ENCODE measurements around the gene ESPNL.

The ESPNL gene

GRCh38 chr2:238146884-238147544 lies 46.9 kb downstream of the ESPNL start:
- DNase-seq (ENCODE audit: low read depth) = no peak
- no peak for TF ChIP-seq CTCF (conservative IDR thresholded peaks at IDR 0.05; ENCODE audit: low read depth, low read length)
- H3K4me3 ChIP-seq (ENCODE audit: low read length) = no peak overlapping the region

- H3K4me3 ChIP-seq (ENCODE audit: low read length) = no peak overlapping the region
- no peak for TF ChIP-seq CTCF (conservative IDR thresholded peaks at IDR 0.05; ENCODE audit: low read depth, low read length)
- no peak for DNase-seq (ENCODE audit: low read depth)
Observed at GRCh38 chr2:238148981-238149380, 48.8 kb downstream of the ESPNL start.

- TF ChIP-seq CTCF (conservative IDR thresholded peaks at IDR 0.05; ENCODE audit: low read depth, low read length) = no peak
- no peak for DNase-seq (ENCODE audit: low read depth)
- H3K4me3 ChIP-seq (ENCODE audit: low read length) = no peak overlapping the region
Observed at GRCh38 chr2:238149841-238150572, 49.9 kb downstream of the ESPNL start.

- DNase-seq (ENCODE audit: low read depth) = no peak
- H3K4me3 ChIP-seq (ENCODE audit: low read length) = no peak overlapping the region
- no peak for TF ChIP-seq CTCF (conservative IDR thresholded peaks at IDR 0.05; ENCODE audit: low read depth, low read length)
Observed at GRCh38 chr2:238150686-238151085, 50.5 kb downstream of the ESPNL start.

- no peak overlapping the region for H3K4me3 ChIP-seq (ENCODE audit: low read length)
- no peak for TF ChIP-seq CTCF (conservative IDR thresholded peaks at IDR 0.05; ENCODE audit: low read depth, low read length)
- no peak for DNase-seq (ENCODE audit: low read depth)
Observed at GRCh38 chr2:238151205-238151604, 51.1 kb downstream of the ESPNL start.

- H3K4me3 ChIP-seq (ENCODE audit: low read length) = no peak overlapping the region
- no peak for TF ChIP-seq CTCF (conservative IDR thresholded peaks at IDR 0.05; ENCODE audit: low read depth, low read length)
- no peak for DNase-seq (ENCODE audit: low read depth)
Observed at GRCh38 chr2:238151628-238152235, 51.6 kb downstream of the ESPNL start.
